ENCODE measurements around the gene GMPR. TPM values are rescaled to one million over a fixed set of nuclear protein-coding genes. Genes with fewer than 3 reads are reported as not detected.

The GMPR gene
- total RNA-seq, 1 experiment from 2014 or later = 2.0 TPM

- H3K9me2 ChIP-seq (ENCODE audit: insufficient read depth) = no peaks in the 10 kb centered on the region
- CTCF ChIA-PET = no interaction called here
These were observed 28.8 kb upstream of the GMPR start for GRCh38 chr6:16209539-16209938.

GRCh38 chr6:16212276-16212675, 26.1 kb upstream of the GMPR start:
- Histone ChIP-seq H2AFZ (no peak overlapping the region), H3K79me2 (ENCODE audit: low read depth) (no peaks in the 10 kb centered on the region)

More at GRCh38 chr6:16209539-16209938, 28.8 kb upstream of the GMPR start:
- no peaks in the 10 kb centered on the region for H3K4me1 ChIP-seq (replicated peaks; ENCODE audit: insufficient read depth)
- no peaks in the 10 kb centered on the region for H3K79me2 ChIP-seq (ENCODE audit: low read depth)
- no peak overlapping the region for H3K4me3 ChIP-seq
- H3F3A ChIP-seq (ENCODE audit: insufficient read depth, low read depth) = no peaks in the 10 kb centered on the region
- no peak for DNase-seq
- POLR2A ChIA-PET (ENCODE audit: unreplicated experiment) = interaction anchor here (0.6 kb wide), 1 partner anchor 494 kb away, joined by 3 read pairs; no protein-coding TSS in a partner anchor
- TF ChIP-seq EZH2 (IDR thresholded peaks at IDR 0.05; ENCODE audit: low read depth) = no peak
- TF ChIP-seq CTCF (conservative IDR thresholded peaks at IDR 0.05) = no peak
- H3K4me2 ChIP-seq = no peak overlapping the region
- BruUV-seq (replicated peaks) = no TSS peak
- 0 out of 2 replicates have a peak, but pooled peaks cover 3% of the 10 kb centered on the region for H4K20me1 ChIP-seq (ENCODE audit: insufficient read depth)
- H3K27ac ChIP-seq = no peak overlapping the region
- no peaks in the 10 kb centered on the region for H3K9me3 ChIP-seq (ENCODE audit: insufficient read depth, low read depth)
- intact Hi-C loops (cut with micrococcal nuclease; ENCODE audit: unreplicated experiment) = no loop called here
- peaks cover 56% of the 10 kb centered on the region for H3K27me3 ChIP-seq (ENCODE audit: insufficient read depth, low read depth)
- H2AFZ ChIP-seq = no peak overlapping the region
- H3K36me3 ChIP-seq (ENCODE audit: low read depth) = no peaks in the 10 kb centered on the region

GRCh38 chr6:16216501-16217155, 21.8 kb upstream of the GMPR start:
- no peaks in the 10 kb centered on the region for H3K79me2 ChIP-seq (ENCODE audit: low read depth)
- H3K4me2 ChIP-seq = no peak overlapping the region
- CTCF ChIA-PET = no interaction called here
- H3K9me3 ChIP-seq (ENCODE audit: insufficient read depth, low read depth) = no peaks in the 10 kb centered on the region
- H2AFZ ChIP-seq = no peak overlapping the region
- no peak overlapping the region for H3K27ac ChIP-seq
- no peak overlapping the region for H3K4me3 ChIP-seq
- H3K27me3 ChIP-seq (ENCODE audit: insufficient read depth, low read depth) = peaks cover 40% of the 10 kb centered on the region
- TF ChIP-seq EZH2 (IDR thresholded peaks at IDR 0.05; ENCODE audit: low read depth) (no peak), CTCF (conservative IDR thresholded peaks at IDR 0.05) (no peak)
- no peaks in the 10 kb centered on the region for H3F3A ChIP-seq (ENCODE audit: insufficient read depth, low read depth)
- intact Hi-C loops (cut with micrococcal nuclease; ENCODE audit: unreplicated experiment) = no loop called here
- H3K9me2 ChIP-seq (ENCODE audit: insufficient read depth) = no peaks in the 10 kb centered on the region
- DNase-seq = no peak
- no peaks in the 10 kb centered on the region for H3K4me1 ChIP-seq (replicated peaks; ENCODE audit: insufficient read depth)
- no peaks in the 10 kb centered on the region for H3K36me3 ChIP-seq (ENCODE audit: low read depth)
- POLR2A ChIA-PET (ENCODE audit: unreplicated experiment) = no interaction called here
- BruUV-seq (replicated peaks) = no TSS peak
- H4K20me1 ChIP-seq (ENCODE audit: insufficient read depth) = no peaks in the 10 kb centered on the region

More at GRCh38 chr6:16212276-16212675, 26.1 kb upstream of the GMPR start:
- H3K36me3 ChIP-seq (ENCODE audit: low read depth) = no peaks in the 10 kb centered on the region
- no TSS peak for BruUV-seq (replicated peaks)
- intact Hi-C loops (cut with micrococcal nuclease; ENCODE audit: unreplicated experiment) = no loop called here
- no peaks in the 10 kb centered on the region for H3F3A ChIP-seq (ENCODE audit: insufficient read depth, low read depth)
- H3K4me3 ChIP-seq = no peak overlapping the region
- no peak overlapping the region for H3K4me2 ChIP-seq
- H3K9me2 ChIP-seq (ENCODE audit: insufficient read depth) = no peaks in the 10 kb centered on the region
- peaks cover 60% of the 10 kb centered on the region for H3K27me3 ChIP-seq (ENCODE audit: insufficient read depth, low read depth)
- H4K20me1 ChIP-seq (ENCODE audit: insufficient read depth) = no peaks in the 10 kb centered on the region
- H3K4me1 ChIP-seq (replicated peaks; ENCODE audit: insufficient read depth) = no peaks in the 10 kb centered on the region
- DNase-seq = no peak
- CTCF ChIA-PET = no interaction called here
- TF ChIP-seq CTCF (conservative IDR thresholded peaks at IDR 0.05) = no peak
- no peak for TF ChIP-seq EZH2 (IDR thresholded peaks at IDR 0.05; ENCODE audit: low read depth)
- no peak overlapping the region for H3K27ac ChIP-seq
- POLR2A ChIA-PET (ENCODE audit: unreplicated experiment) = no interaction called here
- no peaks in the 10 kb centered on the region for H3K9me3 ChIP-seq (ENCODE audit: insufficient read depth, low read depth)

Measured in PC-9 (cell line).